Adrenal gland (tissue), 12 donors: Measurements from ENCODE around the gene ABCA1. TPM values are rescaled to one million over a fixed set of nuclear protein-coding genes. Genes with fewer than 3 reads are reported as not detected.

ENCODE experiments used
- DNase-seq, 7 donors: peaks; one replicate each; pipeline ENCODE4 v3.0.0-alpha.2; 2019 to 2020
- H3K27ac ChIP-seq, 5 donors: fragments of 200-600 bp; sonication (generic) in 4 of 5; 1 replicate in 3 of 5; 2 replicates in 2 of 5; pipeline versions ENCODE4 v1.5.1 to v1.8.0; 2016 to 2020; ENCODE audit warnings: mild to moderate bottlenecking in 1 of 5
- H3K27me3 ChIP-seq: fragments of 200-600 bp; 2 replicates; pipeline ENCODE4 v1.8.0; 2021
- H3K36me3 ChIP-seq, 2 donors: fragments of 200-600 bp; replicated peaks in 1 of 2; 1 replicate in 1 of 2; 2 replicates in 1 of 2; pipeline versions ENCODE4 v1.5.1 to v1.8.0; 2018 to 2022
- H3K4me1 ChIP-seq, 2 donors: fragments of 200-600 bp; replicated peaks in 1 of 2; 1 replicate in 1 of 2; 2 replicates in 1 of 2; pipeline versions ENCODE4 v1.5.1 to v1.8.0; 2018 to 2021
- H3K4me3 ChIP-seq, 4 donors: fragments of 200-600 bp; sonication (generic) in 3 of 4; one replicate each; pipeline ENCODE4 v1.5.1; 2016 to 2018
- H3K9me3 ChIP-seq, 3 donors: fragments of 200-600 bp; sonication (generic) in 1 of 3; replicated peaks in 1 of 3; 1 replicate in 2 of 3; 2 replicates in 1 of 3; pipeline versions ENCODE4 v1.5.1 to v1.8.0; 2016 to 2021
- CTCF ChIP-seq, 6 experiments: fragments of 450-650 bp in 4 of 6; fragments of 200-600 bp in 2 of 6; sonication (generic) in 1 of 6; IDR thresholded peaks; 1 replicate in 5 of 6; 2 replicates in 1 of 6; pipeline versions ENCODE4 v1.5.1 to v1.8.0; 2016 to 2021; ENCODE audit warnings: antibody characterized with exemption in 6 of 6, mild to moderate bottlenecking in 2 of 6, moderate library complexity in 1 of 6
- POLR2A ChIP-seq, 2 donors: fragments of 450-650 bp; IDR thresholded peaks; one replicate each; pipeline ENCODE4 v1.6.1; 2017; ENCODE audit warnings: antibody characterized with exemption in 2 of 2, mild to moderate bottlenecking in 2 of 2, moderate library complexity in 1 of 2
- WGBS, 4 donors: extraction: QIAGEN DNeasy Blood & Tissue Kit in 2 of 4; methylation state at CpG; one replicate each; pipeline versions ENCODE4 v1.1.5 to v1.1.7; 2013 to 2017; 5-methylcytosine and 5-hydroxymethylcytosine counted together
- intact Hi-C, 2 donors: fragments of 100-400 bp; cut with DNase I; formaldehyde crosslinking; loops; one replicate each; pipeline versions ENCODE4 v1.14.1 to v1.15.0; 2022 to 2023
- polyA plus RNA-seq, 3 donors: library from polyadenylated mRNA; stranded (reverse); fragments of 200-250 nt in 2 of 3; fragments of 350-450 nt in 1 of 3; fragmentation: Illumina TruSeq in 1 of 3; extraction: RNeasy Lipid Tissue Mini Kit (QIAGEN cat#74804) in 1 of 3; gene quantifications; one replicate each; pipeline ENCODE4 v1.2.3, GENCODE V29; 2013 to 2014
- total RNA-seq, 9 donors: library from RNA; depleted of rRNA in 4 of 9; stranded (reverse); fragments of >200 nt in 4 of 9; fragments of 120-200 nt in 1 of 9; fragmentation: NEBNext Ultra II Directional in 1 of 9; extraction: Animal tissue kit (Norgen Biotek cat#: 25700) in 1 of 9; gene quantifications; one replicate each; pipeline versions ENCODE4 v1.1.0 to v1.2.4, GENCODE V29; 2013 to 2023
- donor health status: healthy with polysubstance abuse.
- donor health status: Bipolar disorder and iron deficiency.
- donor health status: DM: yes; HTN: yes; CAD: no.
- donor health status: DM: no; HTN: no; CAD: no.
- donor health status: DM: no; HTN: no; CAD: no.
- donor health status: DM: yes; HTN: yes; CAD: no.

Gene ABCA1
- total and polyA plus RNA-seq, 12 donors: 26.8 to 446 (median 134) TPM

- H3K9me3 ChIP-seq: no peaks in the 10 kb centered on the region
- DNase-seq: peak in 1 of 7 donors; percentile 19
- peak overlapping the region; percentile 88 to 97 (median 96) for H3K27ac ChIP-seq
- peak overlapping the region in 1 of 4 donors; percentile 74 for H3K4me3 ChIP-seq
- H3K27me3 ChIP-seq: no peaks in the 10 kb centered on the region
- no peak for TF ChIP-seq POLR2A (IDR thresholded peaks at IDR 0.05)
- TF ChIP-seq CTCF (IDR thresholded peaks at IDR 0.05): no peak
- no peaks in the 10 kb centered on the region for H3K36me3 ChIP-seq
- H3K4me1 ChIP-seq: peaks cover 12 to 14% of the 10 kb centered on the region in 2 donors
- intact Hi-C loops: loop anchor here in 1 of 2 donors (5.0 kb wide), 1 partner anchor 37 kb away; no protein-coding TSS in a partner anchor
- whole genome bisulfite sequencing, 4 donors: 54 to 66% (median 58%) methylated on average over 4 of the region's 4 CpGs
Observed at GRCh38 chr9:104969116-104969515, 41.2 kb upstream of the ABCA1 start.

GRCh38 chr9:104968025-104968982 is 40.3 kb upstream of the ABCA1 start:
- peak overlapping the region; percentile 49 to 90 (median 64) for H3K4me3 ChIP-seq
- 0 to 5% (median 2%) methylated on average over 10 to 50 of the region's 50 CpGs for WGBS, 4 donors
- peak; percentile 89 to 97 (median 95) for DNase-seq
- TF ChIP-seq POLR2A (IDR thresholded peaks at IDR 0.05) (peak; percentile 57 to 72), CTCF (IDR thresholded peaks at IDR 0.05) (no peak)
- intact Hi-C loops: loop anchor here in 1 of 2 donors (5.0 kb wide), 1 partner anchor 36 kb away; no protein-coding TSS in a partner anchor
- no peaks in the 10 kb centered on the region for H3K36me3 ChIP-seq
- peak overlapping the region; percentile 88 to 97 (median 96) for H3K27ac ChIP-seq
- H3K9me3 ChIP-seq: no peaks in the 10 kb centered on the region
- H3K4me1 ChIP-seq: peaks cover 12 to 14% of the 10 kb centered on the region in 2 donors
- H3K27me3 ChIP-seq: no peaks in the 10 kb centered on the region

GRCh38 chr9:104963076-104963475 is 35.1 kb upstream of the ABCA1 start:
- intact Hi-C loops: no loop called here
- H3K27me3 ChIP-seq: no peaks in the 10 kb centered on the region
- 85 to 91% (median 89%) methylated on average over 6 of the region's 6 CpGs for WGBS, 4 donors
- H3K4me3 ChIP-seq: no peak overlapping the region
- DNase-seq: no peak
- H3K4me1 ChIP-seq: no peaks in the 10 kb centered on the region
- no peaks in the 10 kb centered on the region for H3K36me3 ChIP-seq
- no peak overlapping the region for H3K27ac ChIP-seq
- no peak for TF ChIP-seq CTCF (IDR thresholded peaks at IDR 0.05)
- no peak for TF ChIP-seq POLR2A (IDR thresholded peaks at IDR 0.05)
- H3K9me3 ChIP-seq: no peaks in the 10 kb centered on the region

- Histone ChIP-seq H3K9me3 (no peaks in the 10 kb centered on the region), H3K4me3 (no peak overlapping the region), H3K27ac (no peak overlapping the region), H3K4me1 (no peaks in the 10 kb centered on the region), H3K27me3 (no peaks in the 10 kb centered on the region), H3K36me3 (no peaks in the 10 kb centered on the region)
- TF ChIP-seq CTCF (IDR thresholded peaks at IDR 0.05) (no peak), POLR2A (IDR thresholded peaks at IDR 0.05) (no peak)
- no peak for DNase-seq
- intact Hi-C loops: no loop called here
- 80 to 88% (median 84%) methylated on average over 6 of the region's 6 CpGs for WGBS, 4 donors
Observed at GRCh38 chr9:104961701-104962359, 33.9 kb upstream of the ABCA1 start.
